Measurements from ENCODE around the gene OSBPL3.

DNA sequence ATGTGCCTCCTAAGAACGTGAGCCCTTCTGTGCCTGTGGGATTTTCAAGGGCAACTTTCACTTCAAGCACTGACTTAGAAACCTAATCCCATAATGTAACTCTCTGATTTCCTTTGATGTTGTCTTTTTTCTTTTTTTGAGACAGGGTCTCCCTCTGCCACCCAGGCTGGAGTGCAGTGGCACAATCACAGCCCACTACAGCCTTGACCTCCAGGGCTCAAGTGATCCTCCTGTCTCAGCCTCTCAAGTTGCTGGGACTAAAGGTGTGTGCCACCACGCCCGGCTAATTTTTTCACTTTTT is 158.3 kb downstream of the OSBPL3 start:
- TF ChIP-seq TAF1 (IDR thresholded peaks at IDR 0.05; ENCODE audit: low read depth, low read length) (no peak), POLR2AphosphoS5 (IDR thresholded peaks at IDR 0.05; ENCODE audit: low read depth, low read length) (no peak), POLR2A (IDR thresholded peaks at IDR 0.05; ENCODE audit: low read depth, low read length) (no peak)
